ENCODE data around the gene PTGDR. TPM values are rescaled to one million over a fixed set of nuclear protein-coding genes. Genes with fewer than 3 reads are reported as not detected.

PTGDR gene
- total and polyA plus RNA-seq, 10 of the 15 experiments (the other 5 are each of a cell fraction or from before 2014, with no cell fraction given): not detected

GRCh38 chr14:52268279-52269061 lies 972 bp downstream of the PTGDR start (continued):
- TF ChIP-seq IKZF2 (IDR thresholded peaks at IDR 0.05): no peak

GRCh38 chr14:52269100-52269499 lies 1.6 kb downstream of the PTGDR start:
- H3K36me3 ChIP-seq (ENCODE audit: control insufficient read depth in 2 of 2, insufficient read depth in 2 of 2, low read length in 1 of 2): no peaks in the 10 kb centered on the region
- ChIA-PET SMC1A (ENCODE audit: uncharacterized antibody, unreplicated experiment) (no interaction called here), CTCF (no interaction called here), RAD21 (ENCODE audit: unreplicated experiment) (no interaction called here), POLR2A (no interaction called here)
- H3K27me3 ChIP-seq (replicated peaks in 1 of 2; ENCODE audit: control insufficient read depth in 2 of 2, insufficient read depth in 2 of 2, low read length in 1 of 2): peaks cover 12 to 19% of the 10 kb centered on the region in 2 experiments
- TF ChIP-seq RCOR1 (conservative IDR thresholded peaks at IDR 0.05; ENCODE audit: low read depth, low read length) (no peak), NR2C2 (IDR thresholded peaks at IDR 0.05; ENCODE audit: borderline replicate concordance, control insufficient read depth, insufficient read length, low read depth) (no peak), JUND (IDR thresholded peaks at IDR 0.05; ENCODE audit: low read depth, low read length) (no peak), ZNF687 (IDR thresholded peaks at IDR 0.05) (no peak), STAT1 (conservative IDR thresholded peaks at IDR 0.05) (no peak), MAX (IDR thresholded peaks at IDR 0.05; ENCODE audit: low read depth, low read length) (no peak), ELK1 (IDR thresholded peaks at IDR 0.05; ENCODE audit: low read depth, low read length) (no peak), SMAD1 (IDR thresholded peaks at IDR 0.05; ENCODE audit: low read depth, partially characterized antibody) (no peak), TAF1 (IDR thresholded peaks at IDR 0.05; ENCODE audit: borderline replicate concordance, low read depth, low read length) (no peak)
- no TSS peak for BruUV-seq (replicated peaks)
- no peak overlapping the region for H3K9ac ChIP-seq (ENCODE audit: control insufficient read depth, insufficient read depth, low read length)
- FAIRE-seq: no peak
- H3K4me3 ChIP-seq: no peak overlapping the region
- 55% methylated on average over 17 of the region's 17 CpGs for WGBS (ENCODE audit: insufficient coverage, insufficient replicate concordance, low lambda C conversion rate, missing lambda C conversion rate)
- H3K79me2 ChIP-seq (ENCODE audit: control insufficient read depth, insufficient read depth, low read length): no peaks in the 10 kb centered on the region
- in situ Hi-C loops (cut with MboI) (no loop called here), intact Hi-C loops (cut with micrococcal nuclease; ENCODE audit: unreplicated experiment) (no loop called here)
- DNase-seq (ENCODE audit: low read depth, low spot score): no peak
- no peaks in the 10 kb centered on the region for H3K4me1 ChIP-seq (ENCODE audit: control insufficient read depth, insufficient read depth, low read length)
- H3K27ac ChIP-seq (ENCODE audit: control insufficient read depth, insufficient read depth): no peak overlapping the region
- no peak overlapping the region for H3K4me2 ChIP-seq (ENCODE audit: control insufficient read depth, insufficient read depth)
- ATAC-seq: no peak
- H2AFZ ChIP-seq (ENCODE audit: control insufficient read depth, low read depth, low read length): no peak overlapping the region
- no peaks in the 10 kb centered on the region for H4K20me1 ChIP-seq (ENCODE audit: control insufficient read depth, insufficient read depth)
- H3K9me3 ChIP-seq (replicated peaks; ENCODE audit: control insufficient read depth, insufficient read depth, low read length): peaks cover 3% of the 10 kb centered on the region; the same call in 1 of the 3 replicates
